GM23338 (cell line): ENCODE data around the gene ACTL6B. TPM values are rescaled to one million over a fixed set of nuclear protein-coding genes. Genes with fewer than 3 reads are reported as not detected.

Experiments used
- ATAC-seq: fragments of 200-7000 bp; cut with Tn5 transposase; 3 replicates; pipeline ENCODE4 v1.9.1; 2020
- DNase-seq: peaks from one replicate; pipeline ENCODE4 v3.0.0-alpha.2; 2015; ENCODE audit warnings: low spot score
- H2AFZ ChIP-seq: fragments of 200-600 bp; sonication (generic); 2 replicates; pipeline ENCODE4 v1.8.0; 2016; ENCODE audit warnings: antibody characterized with exemption, mild to moderate bottlenecking, moderate library complexity
- H3F3A ChIP-seq: fragments of 200-600 bp; sonication (generic); replicated peaks from 2 replicates; pipeline ENCODE4 v1.8.0; 2017; ENCODE audit warnings: antibody characterized with exemption, mixed run types, low read depth
- H3K27ac ChIP-seq: fragments of 200-600 bp; sonication (generic); 2 replicates; pipeline ENCODE4 v1.6.1; 2016; ENCODE audit warnings: low read depth
- H3K27me3 ChIP-seq: fragments of 200-600 bp; sonication (generic); 2 replicates; pipeline ENCODE4 v1.8.0; 2016; ENCODE audit warnings: mild to moderate bottlenecking, mixed run types, moderate library complexity; ENCODE audit not compliant: insufficient read depth
- H3K36me3 ChIP-seq: fragments of 200-600 bp; sonication (generic); 2 replicates; pipeline ENCODE4 v1.8.0; 2016; ENCODE audit warnings: mild to moderate bottlenecking; ENCODE audit not compliant: insufficient read depth
- H3K4me1 ChIP-seq: fragments of 200-600 bp; sonication (generic); 2 replicates; pipeline ENCODE4 v1.8.0; 2016; ENCODE audit warnings: mild to moderate bottlenecking, moderate library complexity; ENCODE audit not compliant: insufficient read depth
- H3K4me2 ChIP-seq: fragments of 200-600 bp; sonication (generic); 2 replicates; pipeline ENCODE4 v1.7.1; 2017; ENCODE audit warnings: mixed run types
- H3K4me3 ChIP-seq: fragments of 200-600 bp; sonication (generic); 2 replicates; pipeline ENCODE4 v1.6.1; 2016; ENCODE audit warnings: mixed run types
- H3K79me2 ChIP-seq: fragments of 200-600 bp; sonication (generic); replicated peaks from 2 replicates; pipeline ENCODE4 v1.8.0; 2017; ENCODE audit warnings: mild to moderate bottlenecking; ENCODE audit not compliant: insufficient read depth
- H3K9me2 ChIP-seq: fragments of 200-600 bp; sonication (generic); 2 replicates; pipeline ENCODE4 v1.8.0; 2017; ENCODE audit not compliant: insufficient read depth
- H4K20me1 ChIP-seq: fragments of 200-600 bp; sonication (generic); replicated peaks from 2 replicates; pipeline ENCODE4 v1.8.0; 2017; ENCODE audit warnings: mild to moderate bottlenecking; ENCODE audit not compliant: insufficient read depth
- H3K27ac Mint-ChIP-seq: 2 replicates; pipeline ENCODE4 v1.8.0; 2020; ENCODE audit warnings: inconsistent platforms, mild to moderate bottlenecking, moderate library complexity, mixed read lengths
- H3K27me3 Mint-ChIP-seq: 3 replicates; pipeline ENCODE4 v1.8.0; 2022; ENCODE audit warnings: low read depth, mild to moderate bottlenecking, moderate library complexity, mixed read lengths, inconsistent platforms; ENCODE audit not compliant: insufficient read depth, poor library complexity
- H3K36me3 Mint-ChIP-seq: 3 replicates; pipeline ENCODE4 v1.8.0; 2021; ENCODE audit warnings: low read depth, mild to moderate bottlenecking, inconsistent platforms, moderate library complexity, mixed read lengths
- H3K4me1 Mint-ChIP-seq: 3 replicates; pipeline ENCODE4 v1.8.0; 2020; ENCODE audit warnings: mild to moderate bottlenecking, inconsistent platforms, mixed read lengths
- H3K4me3 Mint-ChIP-seq: 3 replicates; pipeline ENCODE4 v1.8.0; 2021; ENCODE audit warnings: moderate library complexity, mild to moderate bottlenecking, inconsistent platforms, mixed read lengths
- H3K9me3 Mint-ChIP-seq: 3 replicates; pipeline ENCODE4 v1.8.0; 2020; ENCODE audit warnings: moderate library complexity, mild to moderate bottlenecking, inconsistent platforms, mixed read lengths
- CREB1 ChIP-seq: fragments of 250-450 bp; sonication (Bioruptor Pico); IDR thresholded peaks from 2 replicates; pipeline ENCODE4 v1.5.0; 2020; ENCODE audit warnings: low read depth, mild to moderate bottlenecking, moderate library complexity
- CTCF ChIP-seq, 2 experiments: fragments of 200-600 bp in 1 of 2; sonication (generic) in 1 of 2; conservative IDR thresholded peaks; 2 replicates each; pipeline versions ENCODE4 v1.5.1 to v1.6.1; 2016 to 2017; ENCODE audit warnings: antibody characterized with exemption in 2 of 2, low read depth in 2 of 2, mild to moderate bottlenecking in 2 of 2, moderate library complexity in 1 of 2
- EZH2 ChIP-seq: fragments of 200-600 bp; sonication (generic); IDR thresholded peaks from one replicate; pipeline ENCODE4 v1.8.0; 2017; ENCODE audit warnings: antibody characterized with exemption, mild to moderate bottlenecking, low read depth; ENCODE audit not compliant: unreplicated experiment
- EZH2phosphoT487 ChIP-seq: fragments of 200-600 bp; sonication (generic); IDR thresholded peaks from one replicate; pipeline ENCODE4 v1.8.1; 2018; ENCODE audit warnings: antibody characterized with exemption; ENCODE audit not compliant: unreplicated experiment
- JUNB ChIP-seq: IDR thresholded peaks from one replicate; pipeline ENCODE4 v1.6.1; 2016; ENCODE audit warnings: antibody characterized with exemption; ENCODE audit not compliant: unreplicated experiment
- NANOG ChIP-seq: IDR thresholded peaks from 2 replicates; pipeline ENCODE4 v1.6.1; 2016; ENCODE audit warnings: antibody characterized with exemption, borderline replicate concordance
- POLR2AphosphoS5 ChIP-seq: IDR thresholded peaks from 2 replicates; pipeline ENCODE4 v1.6.1; 2016; ENCODE audit warnings: antibody characterized with exemption, low read depth
- STAT1 ChIP-seq: IDR thresholded peaks from one replicate; pipeline ENCODE4 v1.6.1; 2016; ENCODE audit warnings: antibody characterized with exemption; ENCODE audit not compliant: unreplicated experiment
- ZNF114 ChIP-seq: fragments of 250-450 bp; sonication (Bioruptor Pico); IDR thresholded peaks from 2 replicates; pipeline ENCODE4 v1.5.0; 2020; ENCODE audit warnings: mild to moderate bottlenecking, moderate library complexity
- ZNF331 ChIP-seq: fragments of 250-450 bp; sonication (Bioruptor Pico); IDR thresholded peaks from 2 replicates; pipeline ENCODE4 v1.5.0; 2020; ENCODE audit warnings: low read depth, mild to moderate bottlenecking, moderate library complexity
- ZNF462 ChIP-seq: fragments of 250-450 bp; sonication (Bioruptor Pico); IDR thresholded peaks from 2 replicates; pipeline ENCODE4 v1.5.0; 2020; ENCODE audit warnings: mild to moderate bottlenecking, moderate library complexity
- polyA plus RNA-seq: library from polyadenylated mRNA; unstranded; fragments of >200 nt; fragmentation: Nextera tagmentation; extraction: Ambion mirVana; gene quantifications from 2 replicates; pipeline ENCODE4 v1.2.1, GENCODE V29; 2016
- total RNA-seq: library from RNA; depleted of rRNA; stranded (reverse); fragments of >200 nt; shearing (Covaris generic); gene quantifications from 2 replicates; pipeline ENCODE4 v1.2.3, GENCODE V29; 2014
- TF ChIP-seq, protein P1 (sequence below): IDR thresholded peaks from 2 replicates; pipeline ENCODE4 v1.6.1; 2016; ENCODE audit warnings: antibody characterized with exemption
- TF ChIP-seq, protein P2 (sequence below): IDR thresholded peaks from one replicate; pipeline ENCODE4 v1.6.1; 2018; ENCODE audit warnings: antibody characterized with exemption; ENCODE audit not compliant: unreplicated experiment

Gene ACTL6B
- total and polyA plus RNA-seq, 2 experiments from 2014 or later: 0.69 to 2.5 TPM

GRCh38 chr7:100677308-100678267, 21.3 kb upstream of the ACTL6B start:
- Mint-ChIP-seq H3K4me1 (peaks cover 11% of the 10 kb centered on the region), H3K36me3 (peaks cover 42% of the 10 kb centered on the region), H3K27ac (no peak overlapping the region), H3K9me3 (no peaks in the 10 kb centered on the region), H3K4me3 (peak overlapping the region; percentile 54), H3K27me3 (peaks cover 26% of the 10 kb centered on the region)
- Histone ChIP-seq H2AFZ (no peak overlapping the region), H3K79me2 (no peaks in the 10 kb centered on the region), H3K9me2 (no peaks in the 10 kb centered on the region), H3K27ac (peak overlapping the region; percentile 39; the same call in 1 of the 2 replicates), H3K4me2 (no peak overlapping the region), H3K27me3 (peaks cover 4% of the 10 kb centered on the region), H3F3A (peaks cover 37% of the 10 kb centered on the region), H3K36me3 (no peaks in the 10 kb centered on the region), H4K20me1 (no peaks in the 10 kb centered on the region; the same call in 1 of the 2 replicates), H3K4me1 (peaks cover 11% of the 10 kb centered on the region), H3K4me3 (no peak overlapping the region)
- TF ChIP-seq NANOG (no peak), POLR2AphosphoS5 (no peak), CREB1 (CRISPR knock-in tag) (no peak), JUNB (no peak), EZH2phosphoT487 (no peak), EZH2 (no peak), CTCF (conservative IDR thresholded peaks at IDR 0.05; ENCODE audit: low read depth in 2 of 2) (no peak), STAT1 (no peak), ZNF114 (CRISPR knock-in tag) (no peak), ZNF462 (CRISPR knock-in tag) (no peak), ZNF331 (CRISPR knock-in tag) (no peak)
- TF ChIP-seq, protein P1, sequence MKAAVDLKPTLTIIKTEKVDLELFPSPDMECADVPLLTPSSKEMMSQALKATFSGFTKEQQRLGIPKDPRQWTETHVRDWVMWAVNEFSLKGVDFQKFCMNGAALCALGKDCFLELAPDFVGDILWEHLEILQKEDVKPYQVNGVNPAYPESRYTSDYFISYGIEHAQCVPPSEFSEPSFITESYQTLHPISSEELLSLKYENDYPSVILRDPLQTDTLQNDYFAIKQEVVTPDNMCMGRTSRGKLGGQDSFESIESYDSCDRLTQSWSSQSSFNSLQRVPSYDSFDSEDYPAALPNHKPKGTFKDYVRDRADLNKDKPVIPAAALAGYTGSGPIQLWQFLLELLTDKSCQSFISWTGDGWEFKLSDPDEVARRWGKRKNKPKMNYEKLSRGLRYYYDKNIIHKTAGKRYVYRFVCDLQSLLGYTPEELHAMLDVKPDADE: no peak
- TF ChIP-seq, protein P2, sequence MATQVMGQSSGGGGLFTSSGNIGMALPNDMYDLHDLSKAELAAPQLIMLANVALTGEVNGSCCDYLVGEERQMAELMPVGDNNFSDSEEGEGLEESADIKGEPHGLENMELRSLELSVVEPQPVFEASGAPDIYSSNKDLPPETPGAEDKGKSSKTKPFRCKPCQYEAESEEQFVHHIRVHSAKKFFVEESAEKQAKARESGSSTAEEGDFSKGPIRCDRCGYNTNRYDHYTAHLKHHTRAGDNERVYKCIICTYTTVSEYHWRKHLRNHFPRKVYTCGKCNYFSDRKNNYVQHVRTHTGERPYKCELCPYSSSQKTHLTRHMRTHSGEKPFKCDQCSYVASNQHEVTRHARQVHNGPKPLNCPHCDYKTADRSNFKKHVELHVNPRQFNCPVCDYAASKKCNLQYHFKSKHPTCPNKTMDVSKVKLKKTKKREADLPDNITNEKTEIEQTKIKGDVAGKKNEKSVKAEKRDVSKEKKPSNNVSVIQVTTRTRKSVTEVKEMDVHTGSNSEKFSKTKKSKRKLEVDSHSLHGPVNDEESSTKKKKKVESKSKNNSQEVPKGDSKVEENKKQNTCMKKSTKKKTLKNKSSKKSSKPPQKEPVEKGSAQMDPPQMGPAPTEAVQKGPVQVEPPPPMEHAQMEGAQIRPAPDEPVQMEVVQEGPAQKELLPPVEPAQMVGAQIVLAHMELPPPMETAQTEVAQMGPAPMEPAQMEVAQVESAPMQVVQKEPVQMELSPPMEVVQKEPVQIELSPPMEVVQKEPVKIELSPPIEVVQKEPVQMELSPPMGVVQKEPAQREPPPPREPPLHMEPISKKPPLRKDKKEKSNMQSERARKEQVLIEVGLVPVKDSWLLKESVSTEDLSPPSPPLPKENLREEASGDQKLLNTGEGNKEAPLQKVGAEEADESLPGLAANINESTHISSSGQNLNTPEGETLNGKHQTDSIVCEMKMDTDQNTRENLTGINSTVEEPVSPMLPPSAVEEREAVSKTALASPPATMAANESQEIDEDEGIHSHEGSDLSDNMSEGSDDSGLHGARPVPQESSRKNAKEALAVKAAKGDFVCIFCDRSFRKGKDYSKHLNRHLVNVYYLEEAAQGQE: no peak
- ATAC-seq: no peak
- no peak for DNase-seq
